GM12878 (cell line): Measurements from ENCODE around the gene SCN4A. TPM values are rescaled to one million over a fixed set of nuclear protein-coding genes. Genes with fewer than 3 reads are reported as not detected.

Experiments used
- ATF2 ChIP-seq: IDR thresholded peaks from 2 replicates; pipeline ENCODE4 v1.6.1; 2012; ENCODE audit warnings: low read length, inconsistent platforms
- CREM ChIP-seq: IDR thresholded peaks from 2 replicates; pipeline ENCODE4 v1.6.1; 2014; ENCODE audit warnings: antibody characterized with exemption, low read depth
- E4F1 ChIP-seq: fragments of 450-650 bp; IDR thresholded peaks from 2 replicates; pipeline ENCODE4 v1.6.1; 2018; ENCODE audit warnings: borderline replicate concordance, mild to moderate bottlenecking; ENCODE audit not compliant: partially characterized antibody
- EED ChIP-seq: sonication (generic); IDR thresholded peaks from 2 replicates; pipeline ENCODE4 v1.6.1; 2016; ENCODE audit warnings: antibody characterized with exemption, low read depth
- EP300 ChIP-seq, 2 experiments: fragments of 150-350 bp in 1 of 2; IDR thresholded peaks; 2 replicates each; pipeline ENCODE4 v1.6.1; 2011 to 2012; ENCODE audit warnings: low read depth in 2 of 2, low read length in 2 of 2, borderline replicate concordance in 1 of 2, improper control_type of control experiment in 1 of 2, inconsistent platforms in 1 of 2; ENCODE audit not compliant: control insufficient read depth in 1 of 2
- FOXK2 ChIP-seq: fragments of 450-650 bp; IDR thresholded peaks from 2 replicates; pipeline ENCODE4 v1.6.1; 2017; ENCODE audit warnings: mild to moderate bottlenecking, moderate library complexity
- HCFC1 ChIP-seq: fragments of 150-350 bp; IDR thresholded peaks from 2 replicates; pipeline ENCODE4 v1.6.1; 2014; ENCODE audit warnings: low read length
- HDAC6 ChIP-seq: fragments of 200-600 bp; sonication (generic); IDR thresholded peaks from one replicate; pipeline ENCODE4 v1.8.0; 2017; ENCODE audit warnings: antibody characterized with exemption; ENCODE audit not compliant: unreplicated experiment
- IKZF1 ChIP-seq: fragments of 450-650 bp; conservative IDR thresholded peaks from 2 replicates; pipeline ENCODE4 v1.6.1; 2017; ENCODE audit warnings: antibody characterized with exemption, mild to moderate bottlenecking
- JUNB ChIP-seq: IDR thresholded peaks from 2 replicates; pipeline ENCODE4 v1.6.1; 2016; ENCODE audit warnings: antibody characterized with exemption, mild to moderate bottlenecking
- NR2C1 ChIP-seq: fragments of 450-650 bp; IDR thresholded peaks from 2 replicates; pipeline ENCODE4 v1.6.1; 2017; ENCODE audit warnings: antibody characterized with exemption, mild to moderate bottlenecking, moderate library complexity
- PKNOX1 ChIP-seq: fragments of 450-650 bp; IDR thresholded peaks from 2 replicates; pipeline ENCODE4 v1.6.1; 2016; ENCODE audit warnings: mild to moderate bottlenecking
- PML ChIP-seq: IDR thresholded peaks from 2 replicates; pipeline ENCODE4 v1.6.1; 2012; ENCODE audit warnings: low read length, inconsistent platforms
- POLR2A ChIP-seq: IDR thresholded peaks from 2 replicates; pipeline ENCODE4 v1.6.1; 2011; ENCODE audit warnings: low read depth, mild to moderate bottlenecking, low read length
- POU2F2 ChIP-seq: IDR thresholded peaks from 3 replicates; pipeline ENCODE4 v1.6.1; 2011; ENCODE audit warnings: low read depth, mild to moderate bottlenecking, low read length, borderline replicate concordance
- RAD21 ChIP-seq: IDR thresholded peaks from 2 replicates; pipeline ENCODE4 v1.6.1; 2011; ENCODE audit warnings: mild to moderate bottlenecking, low read depth, low read length, moderate library complexity; ENCODE audit not compliant: insufficient read depth
- RBBP5 ChIP-seq: fragments of 200-600 bp; sonication (generic); conservative IDR thresholded peaks from 2 replicates; pipeline ENCODE4 v1.6.1; 2016
- RCOR1 ChIP-seq: conservative IDR thresholded peaks from 2 replicates; pipeline ENCODE4 v1.6.1; 2012; ENCODE audit warnings: low read depth, low read length, improper control_type of control experiment
- RELA ChIP-seq: fragments of 450-650 bp; IDR thresholded peaks from 2 replicates; pipeline ENCODE4 v1.8.0; 2014; ENCODE audit warnings: borderline replicate concordance; ENCODE audit not compliant: partially characterized antibody
- RUNX3 ChIP-seq: IDR thresholded peaks from 2 replicates; pipeline ENCODE4 v1.6.1; 2012; ENCODE audit warnings: low read length, inconsistent platforms
- SIN3A ChIP-seq: IDR thresholded peaks from 2 replicates; pipeline ENCODE4 v1.6.1; 2012; ENCODE audit warnings: low read depth, low read length, improper control_type of control experiment
- SMC3 ChIP-seq: IDR thresholded peaks from 2 replicates; pipeline ENCODE4 v1.6.1; 2011; ENCODE audit warnings: low read length, improper control_type of control experiment, borderline replicate concordance
- SREBF2 ChIP-seq: IDR thresholded peaks from 2 replicates; pipeline ENCODE4 v1.6.1; 2012; ENCODE audit warnings: mild to moderate bottlenecking, low read length
- SRF ChIP-seq, 2 experiments: IDR thresholded peaks; 2 replicates each; pipeline ENCODE4 v1.6.1; 2011; ENCODE audit warnings: low read depth in 2 of 2, low read length in 2 of 2, mild to moderate bottlenecking in 1 of 2, moderate library complexity in 1 of 2
- SUZ12 ChIP-seq: fragments of 200-600 bp; sonication (generic); IDR thresholded peaks from one replicate; pipeline ENCODE4 v1.6.1; 2018; ENCODE audit warnings: antibody characterized with exemption, mild to moderate bottlenecking; ENCODE audit not compliant: unreplicated experiment
- TCF3 ChIP-seq: IDR thresholded peaks from 2 replicates; pipeline ENCODE4 v1.6.1; 2012; ENCODE audit warnings: low read depth, mild to moderate bottlenecking, low read length, borderline replicate concordance; ENCODE audit not compliant: insufficient read depth
- USF2 ChIP-seq: IDR thresholded peaks from 2 replicates; pipeline ENCODE4 v1.6.1; 2011; ENCODE audit warnings: low read depth, low read length, improper control_type of control experiment, borderline replicate concordance
- ZSCAN29 ChIP-seq: fragments of 450-650 bp; IDR thresholded peaks from 2 replicates; pipeline ENCODE4 v1.6.1; 2017; ENCODE audit warnings: mild to moderate bottlenecking, moderate library complexity
- polyA plus RNA-seq, 11 experiments: library from polyadenylated mRNA; depleted of rRNA in 4 of 11; unstranded in 6 of 11; stranded (reverse) in 5 of 11; fragments of >200 nt; fragmentation: Nextera tagmentation in 4 of 11; fragmentation: Illumina TruSeq in 1 of 11; extraction: Ambion mirVana in 4 of 11; extraction: Trizol in 1 of 11; gene quantifications; 1 replicate in 1 of 11; 2 replicates in 10 of 11; pipeline versions ENCODE4 v1.2.1 to v1.2.3, GENCODE V29; 2011 to 2016; ENCODE audit warnings: inconsistent platforms in 2 of 11, missing spikeins in 2 of 11, low read depth in 1 of 11
- total RNA-seq, 4 experiments: library from RNA; depleted of rRNA in 3 of 4; stranded (reverse); fragments of >200 nt in 3 of 4; fragmentation: Illumina TruSeq in 1 of 4; extraction: Trizol in 1 of 4; gene quantifications; 2 replicates each; pipeline versions ENCODE4 v1.2.1 to v1.2.3, GENCODE V29; 2013 to 2021

The SCN4A gene
- total and polyA plus RNA-seq, 10 of the 15 experiments (the other 5 are each of a cell fraction or from before 2014, with no cell fraction given) = under 0.01 to 0.15 (median 0.07) TPM; not detected in 4

GRCh38 chr17:64020056-64020766 lies 47.5 kb upstream of the SCN4A start, which contains the start of gene ICAM2 (continued):
- TF ChIP-seq HDAC6 (peak; percentile 31), SIN3A (no peak), PKNOX1 (peak; percentile 41), PML (peak; percentile 83), SMC3 (no peak), SREBF2 (no peak), USF2 (peak; percentile 42; the same call in 1 of the 2 replicates), RBBP5 (no peak), IKZF1 (peak; percentile 81), ZSCAN29 (no peak), JUNB (no peak), CREM (peak; percentile 88), POU2F2 (peak; percentile 51; the same call in 2 of the 3 replicates), POLR2A (peak; percentile 76), RCOR1 (no peak), E4F1 (no peak), EP300 (IDR thresholded peaks at IDR 0.05; ENCODE audit: borderline replicate concordance in 1 of 2, control insufficient read depth in 1 of 2, low read depth in 2 of 2, low read length in 2 of 2) (peak in 1 of 2 experiments; percentile 73; a peak in 2 of 4 replicates), RUNX3 (peak; percentile 63), HCFC1 (no peak), RAD21 (no peak), FOXK2 (no peak), ATF2 (no peak; the same call in 1 of the 2 replicates), SUZ12 (no peak), RELA (peak; percentile 68), TCF3 (peak; percentile 70; the same call in 1 of the 2 replicates), NR2C1 (no peak), SRF (IDR thresholded peaks at IDR 0.05; ENCODE audit: low read depth in 2 of 2, low read length in 2 of 2) (peak in 1 of 2 experiments; percentile 82; a peak in 2 of 4 replicates), EED (peak; percentile 53; the same call in 1 of the 2 replicates)
